ENCODE measurements around the gene RNF31. TPM values are rescaled to one million over a fixed set of nuclear protein-coding genes. Genes with fewer than 3 reads are reported as not detected.

Gene RNF31
- total and polyA plus RNA-seq, 2 donors (not counting 1 experiment from before 2014, with no cell fraction given) = 69.8 to 103 TPM

- H2AFZ ChIP-seq (ENCODE audit: insufficient read depth, low read depth, low read length, poor library complexity, severe bottlenecking) = no peak overlapping the region
- peaks cover 13% of the 10 kb centered on the region for H4K20me1 ChIP-seq (ENCODE audit: control insufficient read depth, insufficient read depth, low read length, poor library complexity, severe bottlenecking)
- peaks cover 8 to 59% of the 10 kb centered on the region in 2 experiments for H3K36me3 ChIP-seq (replicated peaks in 1 of 2; ENCODE audit: control extremely low read depth in 1 of 2, control insufficient read depth in 1 of 2, extremely low read depth in 1 of 2, insufficient read depth in 2 of 2, low read length in 1 of 2)
- H3K4me3 ChIP-seq (ENCODE audit: control extremely low read depth in 1 of 5, extremely low read depth in 1 of 5, insufficient read depth in 1 of 5, low read depth in 2 of 5, low read length in 4 of 5) = no peak overlapping the region
- peaks cover 26% of the 10 kb centered on the region for H3K79me2 ChIP-seq (ENCODE audit: control insufficient read depth, insufficient read depth, low read length)
- Mint-ChIP-seq H3K4me3 (no peak overlapping the region), H3K27me3 (no peaks in the 10 kb centered on the region), H3K9me3 (ENCODE audit: insufficient read depth) (no peaks in the 10 kb centered on the region), H3K27ac (no peak overlapping the region), H3K4me1 (peaks cover 45% of the 10 kb centered on the region)
- ATAC-seq (ENCODE audit: low read depth) (no peak), DNase-seq (no peak)
- peaks cover 36 to 41% of the 10 kb centered on the region in 2 donors for H3K4me1 ChIP-seq (ENCODE audit: control insufficient read depth in 2 of 2, insufficient read depth in 2 of 2, low read length in 2 of 2)
- intact Hi-C loops (cut with micrococcal nuclease) = loop anchor here (10.0 kb wide), 1 partner anchor 565 kb away; the partner anchor contains the start of genes THTPA and ZFHX2
- TF ChIP-seq EZH2 (IDR thresholded peaks at IDR 0.05; ENCODE audit: borderline replicate concordance, insufficient read depth, low read depth, low read length, poor library complexity, severe bottlenecking) (no peak), CTCF (IDR thresholded peaks at IDR 0.05) (no peak)
- H3K27me3 ChIP-seq (replicated peaks in 1 of 4; ENCODE audit: control extremely low read depth in 1 of 4, control insufficient read depth in 3 of 4, insufficient read depth in 4 of 4, low read length in 3 of 4) = no peaks in the 10 kb centered on the region
- no peak overlapping the region for H3K9ac ChIP-seq (ENCODE audit: low read length)
- POLR2A ChIA-PET = no interaction called here
- CTCF ChIA-PET = interaction anchor here (1.4 to 3.4 kb wide), 3 partner anchors 11 to 145 kb away, joined by 3 to 22 read pairs (median 6); partner anchors contain the start of gene IRF9
- H3K4me2 ChIP-seq (replicated peaks; ENCODE audit: low read depth, low read length, poor library complexity, severe bottlenecking) = no peak overlapping the region
- H3K27ac ChIP-seq (ENCODE audit: low read length in 2 of 2) = no peak overlapping the region
- WGBS (ENCODE audit: insufficient coverage) = 100% methylated on average over 4 of the region's 6 CpGs
- H3K9me3 ChIP-seq (ENCODE audit: control extremely low read depth in 1 of 3, control insufficient read depth in 2 of 3, insufficient read depth in 1 of 3, low read length in 2 of 3) = no peaks in the 10 kb centered on the region
Observed at GRCh38 chr14:24119691-24120090, 27.6 kb upstream of the RNF31 start.

GRCh38 chr14:24121210-24121609, 26.1 kb upstream of the RNF31 start:
- CTCF ChIA-PET = no interaction called here
- H3K79me2 ChIP-seq (ENCODE audit: control insufficient read depth, insufficient read depth, low read length) = peaks cover 16% of the 10 kb centered on the region

More at GRCh38 chr14:24121210-24121609, 26.1 kb upstream of the RNF31 start:
- peaks cover 3% of the 10 kb centered on the region for H4K20me1 ChIP-seq (ENCODE audit: control insufficient read depth, insufficient read depth, low read length, poor library complexity, severe bottlenecking)
- Mint-ChIP-seq H3K9me3 (ENCODE audit: insufficient read depth) (no peaks in the 10 kb centered on the region), H3K4me3 (no peak overlapping the region), H3K27ac (no peak overlapping the region), H3K4me1 (peaks cover 34% of the 10 kb centered on the region), H3K27me3 (no peaks in the 10 kb centered on the region)
- H3K4me3 ChIP-seq (ENCODE audit: control extremely low read depth in 1 of 5, extremely low read depth in 1 of 5, insufficient read depth in 1 of 5, low read depth in 2 of 5, low read length in 4 of 5) = no peak overlapping the region
- no peak for DNase-seq
- no peak overlapping the region for H3K4me2 ChIP-seq (replicated peaks; ENCODE audit: low read depth, low read length, poor library complexity, severe bottlenecking)
- H3K27ac ChIP-seq (ENCODE audit: low read length in 2 of 2) = no peak overlapping the region
- no peak for TF ChIP-seq CTCF (IDR thresholded peaks at IDR 0.05)
- TF ChIP-seq EZH2 (IDR thresholded peaks at IDR 0.05; ENCODE audit: borderline replicate concordance, insufficient read depth, low read depth, low read length, poor library complexity, severe bottlenecking) = no peak
- no peak overlapping the region for H2AFZ ChIP-seq (ENCODE audit: insufficient read depth, low read depth, low read length, poor library complexity, severe bottlenecking)
- H3K9me3 ChIP-seq (ENCODE audit: control extremely low read depth in 1 of 3, control insufficient read depth in 2 of 3, insufficient read depth in 1 of 3, low read length in 2 of 3) = no peaks in the 10 kb centered on the region
- no peak for ATAC-seq (ENCODE audit: low read depth)
- no peak overlapping the region for H3K9ac ChIP-seq (ENCODE audit: low read length)
- intact Hi-C loops (cut with micrococcal nuclease) = no loop called here
- 100% methylated on average over 2 of the region's 8 CpGs for WGBS (ENCODE audit: insufficient coverage)
- H3K36me3 ChIP-seq (replicated peaks in 1 of 2; ENCODE audit: control extremely low read depth in 1 of 2, control insufficient read depth in 1 of 2, extremely low read depth in 1 of 2, insufficient read depth in 2 of 2, low read length in 1 of 2) = peaks cover 8 to 59% of the 10 kb centered on the region in 2 experiments
- H3K27me3 ChIP-seq (replicated peaks in 1 of 4; ENCODE audit: control extremely low read depth in 1 of 4, control insufficient read depth in 3 of 4, insufficient read depth in 4 of 4, low read length in 3 of 4) = no peaks in the 10 kb centered on the region
- peaks cover 28 to 33% of the 10 kb centered on the region in 2 donors for H3K4me1 ChIP-seq (ENCODE audit: control insufficient read depth in 2 of 2, insufficient read depth in 2 of 2, low read length in 2 of 2)
- POLR2A ChIA-PET = interaction anchor here (0.7 to 1.1 kb wide), 2 partner anchors 17 to 25 kb away, joined by 4 to 11 read pairs; partner anchors contain the start of gene PSME2
